NCI-H128 (cell line): ENCODE measurements around the gene GATA1.

Experiments
- DNase-seq: peaks from one replicate; lab custom pipeline; 2025; ENCODE audit not compliant: unreplicated experiment; lab: John Stamatoyannopoulos, UW

GATA1 gene

GRCh38 chrX:48839686-48840085, 53.3 kb downstream of the GATA1 start:
- no peak for DNase-seq
